Kidney epithelial cell (primary cell): ENCODE measurements around the gene FLAD1. TPM values are rescaled to one million over a fixed set of nuclear protein-coding genes. Genes with fewer than 3 reads are reported as not detected.

Experiments
- DNase-seq: peaks from one replicate; pipeline ENCODE4 v3.0.0-alpha.2; 2010; ENCODE audit warnings: low read depth
- H3K27me3 ChIP-seq: 2 replicates; pipeline ENCODE4 v1.6.0; 2011; ENCODE audit warnings: low read length; ENCODE audit not compliant: control insufficient read depth, insufficient read depth
- H3K36me3 ChIP-seq: 2 replicates; pipeline ENCODE4 v1.5.1; 2011; ENCODE audit warnings: low read length; ENCODE audit not compliant: control insufficient read depth, insufficient read depth
- H3K4me3 ChIP-seq: 2 replicates; pipeline ENCODE4 v1.5.1; 2011; ENCODE audit warnings: low read depth, mild to moderate bottlenecking, control low read depth, low read length
- CTCF ChIP-seq: IDR thresholded peaks from 2 replicates; pipeline ENCODE4 v1.5.1; 2011; ENCODE audit warnings: mild to moderate bottlenecking, moderate library complexity, low read length, control low read depth, inconsistent platforms; ENCODE audit not compliant: insufficient read depth, poor library complexity, severe bottlenecking
- total RNA-seq: library from RNA; depleted of rRNA; stranded (reverse); fragments of >200 nt; gene quantifications from 2 replicates; pipeline ENCODE4 v1.2.3, GENCODE V29; 2015

FLAD1 gene
- total RNA-seq, 1 donor from 2014 or later = 53.0 TPM

- DNase-seq = no peak
- Histone ChIP-seq H3K4me3 (no peak overlapping the region), H3K36me3 (peaks cover 8% of the 10 kb centered on the region), H3K27me3 (no peaks in the 10 kb centered on the region)
- TF ChIP-seq CTCF = no peak
These were observed 19.5 kb upstream of the FLAD1 start for GRCh38 chr1:154963643-154964042.

GRCh38 chr1:154964359-154964758 lies 18.8 kb upstream of the FLAD1 start:
- H3K36me3 ChIP-seq = peaks cover 8% of the 10 kb centered on the region
- no peaks in the 10 kb centered on the region for H3K27me3 ChIP-seq
- no peak overlapping the region for H3K4me3 ChIP-seq
- TF ChIP-seq CTCF = no peak
- DNase-seq = no peak

- no peak for DNase-seq
- Histone ChIP-seq H3K27me3 (no peaks in the 10 kb centered on the region), H3K4me3 (no peak overlapping the region), H3K36me3 (peaks cover 7% of the 10 kb centered on the region)
- TF ChIP-seq CTCF = no peak
These were observed 17.0 kb upstream of the FLAD1 start for GRCh38 chr1:154966111-154966510.

- H3K36me3 ChIP-seq = peaks cover 7% of the 10 kb centered on the region
These were observed 15.7 kb upstream of the FLAD1 start for GRCh38 chr1:154967331-154967950.

GRCh38 chr1:154968731-154969130 lies 14.4 kb upstream of the FLAD1 start:
- Histone ChIP-seq H3K27me3 (no peaks in the 10 kb centered on the region), H3K4me3 (peak overlapping the region; percentile 50), H3K36me3 (peaks cover 7% of the 10 kb centered on the region)
- TF ChIP-seq CTCF = no peak
- DNase-seq = no peak

More at GRCh38 chr1:154967331-154967950, 15.7 kb upstream of the FLAD1 start:
- DNase-seq = no peak
- no peak for TF ChIP-seq CTCF
- Histone ChIP-seq H3K27me3 (no peaks in the 10 kb centered on the region), H3K4me3 (no peak overlapping the region)

- H3K36me3 ChIP-seq = peaks cover 7% of the 10 kb centered on the region
- DNase-seq = no peak
- peak overlapping the region; percentile 50 for H3K4me3 ChIP-seq
- TF ChIP-seq CTCF = no peak
- no peaks in the 10 kb centered on the region for H3K27me3 ChIP-seq
These were observed 13.9 kb upstream of the FLAD1 start for GRCh38 chr1:154969246-154969645.
